Fibroblast of villous mesenchyme (primary cell): ENCODE measurements around the gene RUNX1. TPM values are rescaled to one million over a fixed set of nuclear protein-coding genes. Genes with fewer than 3 reads are reported as not detected.

Experiments used
- DNase-seq: peaks from one replicate; pipeline ENCODE4 v3.0.0-alpha.2; 2010; ENCODE audit warnings: low read depth
- H3K4me3 ChIP-seq: 2 replicates; pipeline ENCODE4 v1.5.1; 2011; ENCODE audit warnings: low read depth, mild to moderate bottlenecking, low read length
- total RNA-seq: library from RNA; depleted of rRNA; stranded (reverse); fragments of >200 nt; gene quantifications from 2 replicates; pipeline ENCODE4 v1.2.3, GENCODE V29; 2012
- TF ChIP-seq, protein P1 (sequence below): IDR thresholded peaks from 2 replicates; pipeline ENCODE4 v1.5.1; 2012; ENCODE audit warnings: low read depth, mild to moderate bottlenecking, low read length; ENCODE audit not compliant: insufficient read depth

Gene RUNX1
- total RNA-seq, 1 donor = 21.6 TPM

DNA sequence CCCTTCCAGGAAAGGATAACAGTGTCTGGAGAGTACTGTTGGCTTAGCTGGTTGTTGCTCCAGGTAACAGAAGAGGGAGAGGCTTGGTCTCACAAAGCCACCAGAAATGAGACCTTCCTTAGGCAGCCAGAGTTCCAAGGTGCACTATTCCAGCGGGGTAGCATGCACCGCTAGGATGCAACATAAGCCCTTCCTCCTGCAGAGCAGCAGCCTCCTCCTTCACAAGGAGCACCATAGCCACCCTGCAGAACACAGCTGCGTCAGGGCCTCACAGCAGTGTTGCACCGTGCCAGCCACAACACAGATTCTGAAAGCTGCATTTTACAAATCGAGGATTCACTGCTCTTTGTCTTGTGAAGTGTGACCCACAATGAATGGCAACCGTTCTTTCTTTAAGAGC lies 238.3 kb downstream of the RUNX1 start:
- TF ChIP-seq, protein P1, sequence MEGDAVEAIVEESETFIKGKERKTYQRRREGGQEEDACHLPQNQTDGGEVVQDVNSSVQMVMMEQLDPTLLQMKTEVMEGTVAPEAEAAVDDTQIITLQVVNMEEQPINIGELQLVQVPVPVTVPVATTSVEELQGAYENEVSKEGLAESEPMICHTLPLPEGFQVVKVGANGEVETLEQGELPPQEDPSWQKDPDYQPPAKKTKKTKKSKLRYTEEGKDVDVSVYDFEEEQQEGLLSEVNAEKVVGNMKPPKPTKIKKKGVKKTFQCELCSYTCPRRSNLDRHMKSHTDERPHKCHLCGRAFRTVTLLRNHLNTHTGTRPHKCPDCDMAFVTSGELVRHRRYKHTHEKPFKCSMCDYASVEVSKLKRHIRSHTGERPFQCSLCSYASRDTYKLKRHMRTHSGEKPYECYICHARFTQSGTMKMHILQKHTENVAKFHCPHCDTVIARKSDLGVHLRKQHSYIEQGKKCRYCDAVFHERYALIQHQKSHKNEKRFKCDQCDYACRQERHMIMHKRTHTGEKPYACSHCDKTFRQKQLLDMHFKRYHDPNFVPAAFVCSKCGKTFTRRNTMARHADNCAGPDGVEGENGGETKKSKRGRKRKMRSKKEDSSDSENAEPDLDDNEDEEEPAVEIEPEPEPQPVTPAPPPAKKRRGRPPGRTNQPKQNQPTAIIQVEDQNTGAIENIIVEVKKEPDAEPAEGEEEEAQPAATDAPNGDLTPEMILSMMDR = no peak
- DNase-seq = no peak
- H3K4me3 ChIP-seq = no peak overlapping the region

- no peak overlapping the region for H3K4me3 ChIP-seq
- TF ChIP-seq, protein P1 = no peak
- no peak for DNase-seq
These were observed 239.3 kb downstream of the RUNX1 start for GRCh38 chr21:34809822-34810221.

GRCh38 chr21:34808569-34809204 lies 240.4 kb downstream of the RUNX1 start:
- TF ChIP-seq, protein P1 = no peak
- DNase-seq = peak; percentile 92
- no peak overlapping the region for H3K4me3 ChIP-seq

GRCh38 chr21:34807881-34808568 lies 241.1 kb downstream of the RUNX1 start:
- TF ChIP-seq, protein P1 = no peak
- DNase-seq = peak; percentile 98
- no peak overlapping the region for H3K4me3 ChIP-seq

DNA sequence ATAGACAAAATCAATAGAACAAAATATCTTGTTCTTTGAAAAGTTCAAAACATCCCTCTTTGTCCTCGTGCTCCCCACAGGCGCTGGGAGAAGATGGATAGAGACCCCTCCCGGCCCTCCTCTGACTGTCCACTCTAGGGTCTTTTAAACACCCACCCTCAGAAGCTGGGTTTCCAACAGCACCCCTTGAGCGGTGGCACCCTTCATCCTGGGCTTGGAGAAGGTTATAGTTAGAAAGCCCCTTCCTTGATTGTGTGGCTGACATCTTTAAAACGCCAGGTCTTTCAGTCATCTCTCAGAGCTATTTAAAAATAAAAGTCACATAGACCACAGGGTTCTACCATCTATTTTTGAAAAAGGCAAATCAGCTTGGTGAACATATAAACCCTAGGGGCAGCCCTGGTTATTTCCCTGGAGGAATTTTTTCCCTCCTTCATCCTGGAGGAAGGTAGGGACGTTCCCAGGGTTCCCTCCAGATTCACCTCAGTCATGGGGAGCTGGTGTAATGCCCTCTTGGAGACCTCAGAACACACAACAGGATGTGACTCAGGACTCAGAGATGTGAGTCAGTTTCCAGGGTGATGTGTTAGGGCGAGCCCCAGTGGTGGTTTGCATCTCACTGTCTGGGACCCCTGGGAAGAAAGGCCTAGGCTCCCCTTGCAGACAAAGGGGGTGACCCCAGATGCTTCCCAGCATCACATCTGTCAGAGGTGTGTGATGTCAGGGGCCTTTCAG lies 241.8 kb downstream of the RUNX1 start:
- peak; percentile 97 for DNase-seq
- H3K4me3 ChIP-seq = no peak overlapping the region
- TF ChIP-seq, protein P1 = no peak

DNA sequence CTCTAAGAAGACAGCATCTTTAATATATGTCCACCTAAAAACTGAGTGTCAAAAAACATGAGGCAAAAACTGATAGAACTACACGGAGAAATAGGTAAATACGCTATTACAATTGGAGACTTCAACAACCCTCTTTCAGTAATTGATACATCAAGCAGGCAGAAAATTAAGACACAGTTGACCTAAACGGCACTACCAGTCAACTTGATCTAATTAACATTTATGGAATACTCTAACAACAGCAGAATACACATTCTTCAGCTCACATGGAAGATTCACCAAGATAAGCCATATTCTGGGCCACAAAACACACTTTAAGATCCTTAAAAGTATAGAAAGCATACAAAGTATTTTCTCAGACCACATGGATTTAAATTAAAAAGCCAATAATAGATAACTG lies 242.7 kb downstream of the RUNX1 start:
- TF ChIP-seq, protein P1 = no peak
- no peak overlapping the region for H3K4me3 ChIP-seq
- DNase-seq = no peak
